GM18505 (cell line): ENCODE measurements around the gene NOS1AP.
"Not testable (repeated sequence)": the region's sequence is repeated elsewhere in the genome, so short reads cannot be mapped to it uniquely, and the experiment has no call there.

ENCODE experiments used
- ATAC-seq: cut with Tn5 transposase; IDR thresholded peaks from one replicate; pipeline ENCODE4 v1.9.1; 2021; ENCODE audit not compliant: unreplicated experiment
- POLR2A ChIP-seq: IDR thresholded peaks from 4 replicates; pipeline ENCODE4 v1.6.1; 2011; ENCODE audit warnings: borderline replicate concordance; ENCODE audit not compliant: insufficient read depth, insufficient read length; ENCODE audit errors: extremely low read depth

Gene NOS1AP

GRCh38 chr1:162159515-162159914 lies 90.0 kb downstream of the NOS1AP start:
- no peak for TF ChIP-seq POLR2A
- ATAC-seq: no peak

- no peak for TF ChIP-seq POLR2A
- ATAC-seq: no peak
Observed at GRCh38 chr1:162161916-162162550, 92.5 kb downstream of the NOS1AP start.

GRCh38 chr1:162165528-162165927 lies 96.0 kb downstream of the NOS1AP start:
- TF ChIP-seq POLR2A: no peak
- ATAC-seq: no peak

DNA sequence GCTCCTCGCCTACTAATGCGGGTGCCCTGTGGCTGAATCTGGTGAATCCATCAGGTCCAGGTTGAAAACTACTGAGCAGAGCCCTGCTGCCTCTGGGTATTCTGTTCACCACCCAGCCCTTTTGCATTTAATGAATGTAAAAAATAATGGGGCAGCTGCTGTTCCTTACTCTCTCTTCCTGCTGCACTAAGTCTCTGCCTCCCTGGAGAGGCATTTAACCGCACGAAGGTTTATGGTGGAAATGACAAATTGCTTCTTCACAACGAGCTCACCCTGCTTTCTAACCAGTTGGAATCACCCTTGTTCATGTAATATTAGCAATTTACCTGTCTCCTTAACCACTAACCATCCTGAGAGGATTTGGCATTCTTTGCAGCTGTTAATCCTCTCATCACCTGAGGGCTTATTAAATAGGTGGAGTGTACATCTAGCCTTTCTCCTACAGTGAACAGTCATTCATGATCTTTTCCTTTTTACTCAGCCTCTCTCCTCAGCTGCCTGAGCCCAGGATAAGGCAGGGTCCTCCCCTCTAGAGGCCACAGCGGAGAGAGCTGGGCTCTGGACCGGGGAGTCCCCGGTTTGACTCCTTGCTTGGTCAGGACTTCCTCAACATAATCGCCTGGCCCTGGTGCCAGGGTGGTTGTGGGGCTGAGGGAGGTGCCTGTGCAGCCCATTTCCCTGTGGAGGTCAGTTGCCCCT lies 97.6 kb downstream of the NOS1AP start:
- ATAC-seq: no peak
- no peak for TF ChIP-seq POLR2A

- no peak for ATAC-seq
Observed at GRCh38 chr1:162168261-162168660, 98.8 kb downstream of the NOS1AP start.

DNA sequence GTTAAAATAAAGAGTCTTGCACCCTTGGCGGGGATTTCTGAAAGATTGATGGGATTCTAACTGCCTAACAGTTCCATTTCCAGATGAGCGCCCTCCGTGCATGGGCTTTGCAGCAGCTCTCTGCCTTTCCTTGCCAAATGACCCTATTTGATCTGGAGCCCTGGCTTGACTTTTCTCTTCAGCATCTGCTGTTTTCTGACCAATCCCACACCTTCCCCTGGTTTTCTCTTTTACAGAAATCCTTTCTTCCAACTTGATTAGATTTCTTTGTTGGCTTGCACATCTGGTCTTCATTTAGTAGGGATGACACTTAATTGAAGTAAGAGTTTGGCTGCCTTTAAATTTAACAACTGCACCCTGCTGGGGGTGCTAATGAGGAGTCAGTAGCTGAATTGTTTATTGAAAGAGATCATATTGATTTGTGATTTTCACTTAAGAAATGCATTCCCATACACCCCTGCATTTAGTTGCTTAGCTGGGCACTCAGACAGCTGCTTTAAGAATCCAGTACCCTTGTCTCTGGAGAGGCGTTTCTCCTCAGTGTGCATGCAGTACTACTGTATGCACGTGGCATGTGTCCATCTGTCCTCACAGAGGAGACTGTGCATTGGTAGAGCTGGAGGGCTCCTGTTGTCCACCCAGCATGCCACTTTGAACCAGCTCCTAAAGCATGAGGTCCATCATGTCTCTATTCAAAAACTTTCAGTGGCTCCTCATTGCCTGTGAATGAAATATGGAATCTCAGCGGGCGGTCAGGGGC lies 99.7 kb downstream of the NOS1AP start:
- no peak for ATAC-seq
- TF ChIP-seq POLR2A: no peak

More at GRCh38 chr1:162168261-162168660, 98.8 kb downstream of the NOS1AP start:
- TF ChIP-seq POLR2A: no peak

- TF ChIP-seq POLR2A: no peak
- no peak for ATAC-seq
Observed at GRCh38 chr1:162171111-162171510, 101.6 kb downstream of the NOS1AP start.

GRCh38 chr1:162172311-162173102 lies 103.0 kb downstream of the NOS1AP start:
- no peak for ATAC-seq

GRCh38 chr1:162173607-162174006 lies 104.1 kb downstream of the NOS1AP start:
- not testable (repeated sequence) for ATAC-seq

More at GRCh38 chr1:162172311-162173102, 103.0 kb downstream of the NOS1AP start:
- TF ChIP-seq POLR2A: no peak

DNA sequence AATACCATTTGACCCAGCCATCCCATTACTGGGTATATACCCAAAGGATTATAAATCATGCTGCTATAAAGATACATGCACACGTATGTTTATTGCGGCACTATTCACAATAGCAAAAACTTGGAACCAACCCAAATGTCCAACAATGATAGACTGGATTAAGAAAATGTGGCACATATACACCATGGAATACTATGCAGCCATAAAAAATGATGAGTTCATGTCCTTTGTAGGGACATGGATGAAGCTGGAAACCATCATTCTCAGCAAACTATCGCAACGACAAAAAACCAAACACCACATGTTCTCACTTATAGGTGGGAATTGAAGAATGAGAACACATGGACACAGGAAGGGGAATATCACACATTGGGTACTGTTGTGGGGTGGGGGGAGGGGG lies 104.5 kb downstream of the NOS1AP start:
- not testable (repeated sequence) for ATAC-seq

GRCh38 chr1:162175379-162176081 lies 106.0 kb downstream of the NOS1AP start:
- no peak for TF ChIP-seq POLR2A
- ATAC-seq: no peak

DNA sequence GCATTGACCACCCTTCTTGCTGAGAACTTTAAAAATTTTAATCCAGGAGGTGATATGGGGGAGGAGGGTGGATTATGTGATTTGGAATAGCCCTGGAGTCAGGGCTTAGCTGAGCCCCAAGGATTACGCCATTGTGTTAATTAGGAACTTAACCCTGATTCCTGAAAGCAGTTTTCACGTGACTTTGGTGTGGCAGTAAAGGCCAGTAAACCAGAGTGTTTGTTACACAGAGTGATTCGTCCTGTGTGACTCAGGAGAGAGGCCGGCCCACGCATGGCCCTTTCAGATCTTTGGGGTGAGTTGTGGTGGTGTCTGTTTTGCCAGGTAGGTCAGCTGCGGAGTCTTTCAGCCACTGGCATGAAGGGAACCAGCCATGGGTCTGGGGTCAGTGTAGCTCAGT lies 107.6 kb downstream of the NOS1AP start:
- no peak for ATAC-seq
- no peak for TF ChIP-seq POLR2A

DNA sequence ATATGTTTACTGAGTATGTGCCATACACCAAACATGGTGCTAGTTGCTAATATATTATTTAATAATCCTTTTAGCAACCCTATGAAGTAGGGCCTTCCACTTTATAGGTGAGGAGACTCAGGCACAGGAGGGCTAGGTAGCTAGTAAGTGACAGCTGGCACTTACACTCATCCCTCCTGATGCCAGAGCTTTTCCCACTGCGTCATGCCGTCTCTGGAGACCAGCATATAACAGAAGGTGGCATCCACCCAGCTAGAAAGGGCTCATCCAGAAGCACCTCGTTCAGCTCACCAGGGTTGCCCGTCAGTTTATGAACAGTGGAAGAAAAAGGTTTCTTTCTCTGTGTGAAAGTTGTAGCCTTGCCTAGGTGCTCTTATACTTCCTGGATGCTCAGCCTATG lies 108.9 kb downstream of the NOS1AP start:
- no peak for ATAC-seq
- TF ChIP-seq POLR2A: no peak
